HG03103 (cell line): ENCODE data around the gene TSPAN16.

Experiments used
- ATAC-seq: cut with Tn5 transposase; IDR thresholded peaks from one replicate; pipeline ENCODE4 v1.9.1; 2021; ENCODE audit warnings: low read depth; ENCODE audit not compliant: unreplicated experiment

The TSPAN16 gene

GRCh38 chr19:11364296-11364904 lies 68.4 kb downstream of the TSPAN16 start:
- no peak for ATAC-seq

GRCh38 chr19:11364935-11365334 lies 69.0 kb downstream of the TSPAN16 start:
- ATAC-seq = no peak
